HepG2 (cell line): ENCODE data around the gene COL18A1.

Experiments used
- HIVEP1 ChIP-seq: sonication (generic); formaldehyde crosslinking; IDR thresholded peaks from 2 replicates; pipeline ENCODE4 v1.4.0; 2020; ENCODE audit warnings: mild to moderate bottlenecking, missing genetic modification reagents
- JUNB ChIP-seq: sonication (generic); formaldehyde crosslinking; IDR thresholded peaks from 2 replicates; pipeline ENCODE4 v1.8.0; 2022; ENCODE audit warnings: missing genetic modification reagents, mild to moderate bottlenecking, borderline replicate concordance
- SIN3A ChIP-seq: IDR thresholded peaks from 2 replicates; pipeline ENCODE4 v1.6.1; 2011; ENCODE audit warnings: low read depth, mild to moderate bottlenecking, control low read depth, low read length, borderline replicate concordance
- TBX2 ChIP-seq: sonication (generic); formaldehyde crosslinking; IDR thresholded peaks from 2 replicates; pipeline ENCODE4 v1.5.0; 2020; ENCODE audit warnings: missing genetic modification reagents, mild to moderate bottlenecking, borderline replicate concordance
- YY1 ChIP-seq: IDR thresholded peaks from 2 replicates; pipeline ENCODE4 v1.6.1; 2011; ENCODE audit warnings: low read length, low read depth, moderate library complexity, mild to moderate bottlenecking; ENCODE audit not compliant: insufficient read depth, insufficient replicate concordance
- ZSCAN29 ChIP-seq: sonication (generic); formaldehyde crosslinking; conservative IDR thresholded peaks from 2 replicates; pipeline ENCODE4 v1.4.0; 2020; ENCODE audit warnings: mild to moderate bottlenecking, missing genetic modification reagents
- TF ChIP-seq, protein P1 (sequence below): sonication (generic); formaldehyde crosslinking; IDR thresholded peaks from 2 replicates; pipeline ENCODE4 v1.5.0; 2020; ENCODE audit warnings: mild to moderate bottlenecking, missing genetic modification reagents, moderate library complexity
- TF ChIP-seq, protein P2 (sequence below): sonication (generic); formaldehyde crosslinking; IDR thresholded peaks from 2 replicates; pipeline ENCODE4 v1.4.0; 2020; ENCODE audit warnings: missing genetic modification reagents

DNA sequence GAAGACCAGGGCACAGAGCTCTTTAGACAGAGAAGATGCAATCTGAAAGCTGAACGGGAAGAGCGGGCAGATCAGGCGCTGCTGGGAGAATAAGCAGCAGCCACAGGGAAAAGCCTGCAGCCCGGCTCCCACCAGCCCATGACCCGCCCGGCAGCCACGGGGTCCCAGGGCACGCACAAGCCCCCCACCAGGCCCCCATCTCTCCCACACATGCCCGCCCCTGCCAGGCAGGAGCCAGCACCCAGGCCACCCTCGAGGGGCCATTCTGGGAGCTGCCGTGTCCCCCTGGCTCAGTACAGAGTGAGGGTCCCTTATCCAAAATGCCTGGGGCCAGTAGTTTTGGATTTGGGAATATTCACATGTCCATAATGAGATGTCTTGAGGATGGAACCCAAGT lies 120.9 kb downstream of the COL18A1 start:
- TF ChIP-seq HIVEP1 (CRISPR knock-in tag) (no peak), JUNB (CRISPR knock-in tag) (no peak), TBX2 (no peak), SIN3A (no peak), YY1 (no peak), ZSCAN29 (CRISPR knock-in tag) (no peak)
- TF ChIP-seq, protein P1, sequence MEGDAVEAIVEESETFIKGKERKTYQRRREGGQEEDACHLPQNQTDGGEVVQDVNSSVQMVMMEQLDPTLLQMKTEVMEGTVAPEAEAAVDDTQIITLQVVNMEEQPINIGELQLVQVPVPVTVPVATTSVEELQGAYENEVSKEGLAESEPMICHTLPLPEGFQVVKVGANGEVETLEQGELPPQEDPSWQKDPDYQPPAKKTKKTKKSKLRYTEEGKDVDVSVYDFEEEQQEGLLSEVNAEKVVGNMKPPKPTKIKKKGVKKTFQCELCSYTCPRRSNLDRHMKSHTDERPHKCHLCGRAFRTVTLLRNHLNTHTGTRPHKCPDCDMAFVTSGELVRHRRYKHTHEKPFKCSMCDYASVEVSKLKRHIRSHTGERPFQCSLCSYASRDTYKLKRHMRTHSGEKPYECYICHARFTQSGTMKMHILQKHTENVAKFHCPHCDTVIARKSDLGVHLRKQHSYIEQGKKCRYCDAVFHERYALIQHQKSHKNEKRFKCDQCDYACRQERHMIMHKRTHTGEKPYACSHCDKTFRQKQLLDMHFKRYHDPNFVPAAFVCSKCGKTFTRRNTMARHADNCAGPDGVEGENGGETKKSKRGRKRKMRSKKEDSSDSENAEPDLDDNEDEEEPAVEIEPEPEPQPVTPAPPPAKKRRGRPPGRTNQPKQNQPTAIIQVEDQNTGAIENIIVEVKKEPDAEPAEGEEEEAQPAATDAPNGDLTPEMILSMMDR (CRISPR knock-in tag) = no peak
- TF ChIP-seq, protein P2, sequence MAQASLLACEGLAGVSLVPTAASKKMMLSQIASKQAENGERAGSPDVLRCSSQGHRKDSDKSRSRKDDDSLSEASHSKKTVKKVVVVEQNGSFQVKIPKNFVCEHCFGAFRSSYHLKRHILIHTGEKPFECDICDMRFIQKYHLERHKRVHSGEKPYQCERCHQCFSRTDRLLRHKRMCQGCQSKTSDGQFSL (CRISPR knock-in tag) = no peak
